ENCODE measurements around the gene SLC4A3.

The SLC4A3 gene

GRCh38 chr2:219643084-219643473, 15.6 kb downstream of the SLC4A3 start:
- CTCF ChIA-PET: interaction anchor here (0.6 to 8.2 kb wide), 39 partner anchors 8 to 484 kb away, joined by 3 to 112 read pairs (median 4); partner anchors contain the start of genes CHPF, OBSL1 and TMEM198
- POLR2A ChIA-PET: no interaction called here
- H3K4me3 ChIP-seq (ENCODE audit: low read depth, low read length): no peak overlapping the region

DNA sequence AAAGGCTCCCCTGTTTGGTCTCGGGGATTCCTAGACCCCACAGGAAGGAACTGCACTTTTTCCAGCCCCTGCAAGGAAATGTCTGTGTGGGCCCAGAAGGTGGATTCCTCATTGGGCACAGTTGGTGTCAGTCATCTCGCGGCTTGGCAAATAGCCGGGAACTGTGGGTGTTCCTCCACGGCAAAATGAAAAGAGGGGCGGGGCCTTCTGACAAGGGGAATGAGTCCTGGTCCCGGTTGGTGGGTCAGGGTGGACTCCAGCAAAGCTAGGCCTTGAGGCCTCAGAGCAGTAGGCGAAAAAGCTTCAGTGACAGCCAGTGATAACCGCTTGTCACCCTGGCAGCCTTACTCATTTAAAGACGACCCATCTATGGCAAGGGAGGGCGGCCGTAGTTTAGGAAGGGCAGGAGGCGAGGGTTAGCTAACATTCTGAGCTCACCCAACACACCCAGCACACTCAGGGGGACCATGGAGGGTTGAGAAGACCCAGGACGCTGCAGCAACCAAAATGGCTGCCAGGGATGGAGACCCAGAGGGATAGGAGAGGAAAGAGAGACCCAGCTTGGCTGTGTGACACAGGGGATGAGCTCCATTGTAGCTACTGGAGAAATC, 16.5 kb downstream of the SLC4A3 start:
- POLR2A ChIA-PET: interaction anchor here (2.1 kb wide), 1 partner anchor 73 kb away, joined by 5 read pairs; the partner anchor contains the start of gene OBSL1

More at GRCh38 chr2:219643084-219643473, 15.6 kb downstream of the SLC4A3 start:
- H3K9me3 ChIP-seq (ENCODE audit: control insufficient read depth, insufficient read depth, low read depth, low read length): no peaks in the 10 kb centered on the region
- H3K27ac ChIP-seq (ENCODE audit: extremely low read depth, low read depth, low read length): no peak overlapping the region
- no peaks in the 10 kb centered on the region for H3K4me1 ChIP-seq (ENCODE audit: control insufficient read depth, insufficient read depth, low read length)
- peaks cover 0 to 6% of the 10 kb centered on the region in 2 experiments; a peak in 1 of 3 replicates for H3K36me3 ChIP-seq (ENCODE audit: control insufficient read depth in 2 of 2, insufficient read depth in 1 of 2, low read length in 2 of 2)
- TF ChIP-seq ZNF707 (tag by site-specific recombination; IDR thresholded peaks at IDR 0.05): no peak
- no peak for TF ChIP-seq ZNF280D (tag by site-specific recombination; IDR thresholded peaks at IDR 0.05)
- no peak for TF ChIP-seq ZNF175 (tag by site-specific recombination; IDR thresholded peaks at IDR 0.05)
- TF ChIP-seq ZNF514 (tag by site-specific recombination; IDR thresholded peaks at IDR 0.05): no peak
- TF ChIP-seq ZNF624 (tag by site-specific recombination; IDR thresholded peaks at IDR 0.05): no peak
- TF ChIP-seq, protein P1, sequence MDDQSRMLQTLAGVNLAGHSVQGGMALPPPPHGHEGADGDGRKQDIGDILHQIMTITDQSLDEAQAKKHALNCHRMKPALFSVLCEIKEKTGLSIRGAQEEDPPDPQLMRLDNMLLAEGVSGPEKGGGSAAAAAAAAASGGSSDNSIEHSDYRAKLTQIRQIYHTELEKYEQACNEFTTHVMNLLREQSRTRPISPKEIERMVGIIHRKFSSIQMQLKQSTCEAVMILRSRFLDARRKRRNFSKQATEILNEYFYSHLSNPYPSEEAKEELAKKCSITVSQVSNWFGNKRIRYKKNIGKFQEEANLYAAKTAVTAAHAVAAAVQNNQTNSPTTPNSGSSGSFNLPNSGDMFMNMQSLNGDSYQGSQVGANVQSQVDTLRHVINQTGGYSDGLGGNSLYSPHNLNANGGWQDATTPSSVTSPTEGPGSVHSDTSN (CRISPR knock-in tag; IDR thresholded peaks at IDR 0.05): no peak
- no peak for TF ChIP-seq GLIS2 (tag by site-specific recombination; IDR thresholded peaks at IDR 0.05)
- TF ChIP-seq ZNF138 (tag by site-specific recombination; IDR thresholded peaks at IDR 0.05; ENCODE audit: borderline replicate concordance): no peak
- TF ChIP-seq ZNF777 (tag by site-specific recombination; IDR thresholded peaks at IDR 0.05; ENCODE audit: borderline replicate concordance): no peak
- no peak for TF ChIP-seq EGR2 (tag by site-specific recombination; IDR thresholded peaks at IDR 0.05; ENCODE audit: low read depth)
- TF ChIP-seq ATF2 (tag by site-specific recombination; IDR thresholded peaks at IDR 0.05; ENCODE audit: low read depth): no peak

More for the DNA sequence above, 16.5 kb downstream of the SLC4A3 start:
- Histone ChIP-seq H3K4me3 (ENCODE audit: low read depth, low read length) (no peak overlapping the region), H3K9me3 (ENCODE audit: control insufficient read depth, insufficient read depth, low read depth, low read length) (no peaks in the 10 kb centered on the region), H3K27ac (ENCODE audit: extremely low read depth, low read depth, low read length) (no peak overlapping the region), H3K36me3 (ENCODE audit: control insufficient read depth in 2 of 2, insufficient read depth in 1 of 2, low read length in 2 of 2) (peaks cover 0 to 5% of the 10 kb centered on the region in 2 experiments; a peak in 1 of 3 replicates), H3K4me1 (ENCODE audit: control insufficient read depth, insufficient read depth, low read length) (no peaks in the 10 kb centered on the region)
- TF ChIP-seq ZSCAN16 (tag by site-specific recombination; IDR thresholded peaks at IDR 0.05): no peak
- TF ChIP-seq ZNF112 (tag by site-specific recombination; IDR thresholded peaks at IDR 0.05): no peak
- TF ChIP-seq ZNF571 (tag by site-specific recombination; IDR thresholded peaks at IDR 0.05): no peak
- TF ChIP-seq ZNF350 (tag by site-specific recombination; IDR thresholded peaks at IDR 0.05): no peak
- TF ChIP-seq, protein P2, sequence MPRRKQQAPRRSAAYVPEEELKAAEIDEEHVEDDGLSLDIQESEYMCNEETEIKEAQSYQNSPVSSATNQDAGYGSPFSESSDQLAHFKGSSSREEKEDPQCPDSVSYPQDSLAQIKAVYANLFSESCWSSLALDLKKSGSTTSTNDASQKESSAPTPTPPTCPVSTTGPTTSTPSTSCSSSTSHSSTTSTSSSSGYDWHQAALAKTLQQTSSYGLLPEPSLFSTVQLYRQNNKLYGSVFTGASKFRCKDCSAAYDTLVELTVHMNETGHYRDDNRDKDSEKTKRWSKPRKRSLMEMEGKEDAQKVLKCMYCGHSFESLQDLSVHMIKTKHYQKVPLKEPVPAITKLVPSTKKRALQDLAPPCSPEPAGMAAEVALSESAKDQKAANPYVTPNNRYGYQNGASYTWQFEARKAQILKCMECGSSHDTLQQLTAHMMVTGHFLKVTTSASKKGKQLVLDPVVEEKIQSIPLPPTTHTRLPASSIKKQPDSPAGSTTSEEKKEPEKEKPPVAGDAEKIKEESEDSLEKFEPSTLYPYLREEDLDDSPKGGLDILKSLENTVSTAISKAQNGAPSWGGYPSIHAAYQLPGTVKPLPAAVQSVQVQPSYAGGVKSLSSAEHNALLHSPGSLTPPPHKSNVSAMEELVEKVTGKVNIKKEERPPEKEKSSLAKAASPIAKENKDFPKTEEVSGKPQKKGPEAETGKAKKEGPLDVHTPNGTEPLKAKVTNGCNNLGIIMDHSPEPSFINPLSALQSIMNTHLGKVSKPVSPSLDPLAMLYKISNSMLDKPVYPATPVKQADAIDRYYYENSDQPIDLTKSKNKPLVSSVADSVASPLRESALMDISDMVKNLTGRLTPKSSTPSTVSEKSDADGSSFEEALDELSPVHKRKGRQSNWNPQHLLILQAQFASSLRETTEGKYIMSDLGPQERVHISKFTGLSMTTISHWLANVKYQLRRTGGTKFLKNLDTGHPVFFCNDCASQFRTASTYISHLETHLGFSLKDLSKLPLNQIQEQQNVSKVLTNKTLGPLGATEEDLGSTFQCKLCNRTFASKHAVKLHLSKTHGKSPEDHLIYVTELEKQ (tag by site-specific recombination; IDR thresholded peaks at IDR 0.05; ENCODE audit: borderline replicate concordance): no peak
- CTCF ChIA-PET: interaction anchor here (0.7 to 8.2 kb wide), 11 partner anchors 9 to 241 kb away, joined by 3 to 112 read pairs (median 8); partner anchors contain the start of genes CHPF, OBSL1 and TMEM198

All from HEK293 (cell line).